Panc1 (cell line): ENCODE data around the gene PPM1N. TPM values are rescaled to one million over a fixed set of nuclear protein-coding genes. Genes with fewer than 3 reads are reported as not detected.
A peak's percentile ranks its signal among the peaks of the same experiment; 100 is the strongest.

Experiments used
- ATAC-seq: fragments of 200-7000 bp; cut with Tn5 transposase; 2 replicates; pipeline ENCODE4 v1.9.1; 2020; ENCODE audit warnings: mild to moderate bottlenecking, moderate library complexity
- BruUV-seq: library from RNA; stranded (reverse); fragments of 400-500 nt; replicated peaks from 2 replicates; lab custom pipeline; 2021; lab: Mats Ljungman, UMichigan
- CTCF ChIA-PET: fragments of 300-600 bp; sonication (Branson Sonifier 250); formaldehyde crosslinking; loops from one replicate; lab custom pipeline; 2022; ENCODE audit warnings: antibody characterized with exemption; lab: Charles Lee
- POLR2A ChIA-PET: fragments of 300-600 bp; sonication (Branson Sonifier 250); formaldehyde crosslinking; loops from one replicate; lab custom pipeline; 2022; ENCODE audit warnings: antibody characterized with exemption; lab: Charles Lee
- DNase-seq: peaks from one replicate; pipeline ENCODE4 v3.0.0-alpha.2; 2010; ENCODE audit warnings: low read depth, low spot score
- H3K27ac ChIP-seq: 2 replicates; pipeline ENCODE4 v1.5.1; 2011; ENCODE audit warnings: mild to moderate bottlenecking, low read length, inconsistent platforms
- H3K27me3 ChIP-seq: fragments of 200-500 bp; sonication (Bioruptor generic); 2 replicates; pipeline ENCODE4 v1.6.0; 2014; ENCODE audit warnings: low read length, inconsistent platforms; ENCODE audit not compliant: control insufficient read depth, insufficient read depth
- H3K36me3 ChIP-seq: fragments of 200-500 bp; sonication (Bioruptor generic); 2 replicates; pipeline ENCODE4 v1.5.1; 2014; ENCODE audit warnings: inconsistent platforms, mild to moderate bottlenecking, low read length, moderate library complexity; ENCODE audit not compliant: control insufficient read depth, insufficient read depth
- H3K4me1 ChIP-seq: 2 replicates; pipeline ENCODE4 v1.5.1; 2011; ENCODE audit warnings: inconsistent platforms, mild to moderate bottlenecking, low read length, moderate library complexity; ENCODE audit not compliant: control insufficient read depth, insufficient read depth
- H3K4me3 ChIP-seq, 2 experiments: 2 replicates each; pipeline ENCODE4 v1.5.1; 2011 to 2012; ENCODE audit warnings: low read depth in 2 of 2, low read length in 2 of 2, mild to moderate bottlenecking in 2 of 2, inconsistent platforms in 1 of 2, moderate library complexity in 1 of 2
- H3K9me3 ChIP-seq: fragments of 200-500 bp; sonication (Bioruptor generic); 2 replicates; pipeline ENCODE4 v1.5.1; 2014; ENCODE audit warnings: low read depth, mild to moderate bottlenecking, inconsistent platforms, low read length, moderate library complexity; ENCODE audit not compliant: control insufficient read depth, insufficient read depth
- POLR2AphosphoS5 ChIP-seq: IDR thresholded peaks from 2 replicates; pipeline ENCODE4 v1.6.1; 2012; ENCODE audit warnings: mild to moderate bottlenecking, low read depth, low read length, moderate library complexity
- SIN3A ChIP-seq: IDR thresholded peaks from 2 replicates; pipeline ENCODE4 v1.6.1; 2012; ENCODE audit warnings: low read depth, mild to moderate bottlenecking, low read length, moderate library complexity, borderline replicate concordance; ENCODE audit not compliant: insufficient read depth
- TCF7L2 ChIP-seq: IDR thresholded peaks from 2 replicates; pipeline ENCODE4 v1.6.1; 2011; ENCODE audit warnings: mild to moderate bottlenecking, low read depth, low read length, inconsistent platforms
- in situ Hi-C: cut with HindIII; loops from 2 replicates; pipeline ENCODE4 v1.10.0; 2016; ENCODE audit warnings: low sequenced_read_pairs, low pct_unique_long_range_greater_than_20kb
- intact Hi-C: fragments of 100-400 bp; cut with micrococcal nuclease; formaldehyde crosslinking; loops from one replicate; pipeline ENCODE4 v1.10.0; 2022; ENCODE audit not compliant: unreplicated experiment
- total RNA-seq: library from RNA; stranded (reverse); gene quantifications from one replicate; pipeline ENCODE4 v1.2.1, GENCODE V29; 2021; ENCODE audit not compliant: unreplicated experiment
- TF ChIP-seq, protein P1 (sequence below), 2 experiments: IDR thresholded peaks; 2 replicates each; pipeline ENCODE4 v1.6.1; 2011 to 2012; ENCODE audit warnings: low read depth in 2 of 2, control low read depth in 1 of 2, low read length in 1 of 2, mild to moderate bottlenecking in 1 of 2, moderate library complexity in 1 of 2; ENCODE audit not compliant: insufficient read depth in 1 of 2
- TF ChIP-seq, protein P2 (sequence below): fragments of 450-650 bp; IDR thresholded peaks from 2 replicates; pipeline ENCODE4 v1.5.1; 2017; ENCODE audit warnings: mild to moderate bottlenecking

The PPM1N gene
- total RNA-seq, 1 experiment from 2014 or later = 3.3 TPM

DNA sequence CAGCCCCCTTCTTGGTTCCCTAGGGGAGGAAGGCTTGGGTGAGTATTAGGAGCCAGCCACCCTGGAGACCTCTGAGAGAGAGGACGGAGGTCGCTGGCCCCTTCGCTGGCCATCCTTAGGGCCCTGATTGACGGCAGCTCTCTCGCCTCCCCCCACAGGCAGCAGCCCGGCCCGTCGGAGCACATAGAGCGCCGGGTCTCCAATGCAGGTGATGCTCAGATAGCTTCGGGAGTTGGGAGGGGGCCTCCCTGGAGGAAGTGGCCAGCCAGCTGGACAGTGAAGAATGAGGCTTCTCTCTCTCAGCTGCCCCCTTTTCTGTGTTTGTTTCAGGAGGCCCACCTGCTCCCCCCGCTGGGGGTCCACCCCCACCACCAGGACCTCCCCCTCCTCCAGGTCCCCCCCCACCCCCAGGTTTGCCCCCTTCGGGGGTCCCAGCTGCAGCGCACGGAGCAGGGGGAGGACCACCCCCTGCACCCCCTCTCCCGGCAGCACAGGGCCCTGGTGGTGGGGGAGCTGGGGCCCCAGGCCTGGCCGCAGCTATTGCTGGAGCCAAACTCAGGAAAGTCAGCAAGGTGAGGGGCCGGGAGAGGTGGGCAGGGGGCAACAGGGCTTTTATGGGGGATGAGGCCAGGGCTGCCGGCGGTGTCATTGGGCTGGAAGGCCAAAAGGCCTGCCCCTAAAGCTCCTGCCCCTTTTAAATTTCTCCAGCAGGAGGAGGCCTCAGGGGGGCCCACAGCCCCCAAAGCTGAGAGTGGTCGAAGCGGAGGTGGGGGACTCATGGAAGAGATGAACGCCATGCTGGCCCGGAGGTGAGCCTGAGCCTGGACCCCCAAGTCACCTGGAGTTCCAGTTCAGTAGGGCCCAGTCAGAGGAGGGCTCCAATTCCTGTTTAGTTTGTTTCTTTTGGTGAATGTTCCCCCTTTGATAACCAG, 24.0 kb downstream of the PPM1N start:
- H3K4me1 ChIP-seq = no peaks in the 10 kb centered on the region; the same call in 1 of the 2 replicates
- ATAC-seq = no peak
- H3K36me3 ChIP-seq = peaks cover 8% of the 10 kb centered on the region
- ChIA-PET POLR2A (interaction anchor here (0.5 kb wide), 1 partner anchor 105 kb away, joined by 9 read pairs; no protein-coding TSS in a partner anchor), CTCF (no interaction called here)
- no peak overlapping the region for H3K4me3 ChIP-seq
- H3K27me3 ChIP-seq = no peaks in the 10 kb centered on the region
- no peak overlapping the region for H3K27ac ChIP-seq
- no peak for DNase-seq
- in situ Hi-C loops = no loop called here
- H3K9me3 ChIP-seq = no peaks in the 10 kb centered on the region
- TF ChIP-seq, protein P1, sequence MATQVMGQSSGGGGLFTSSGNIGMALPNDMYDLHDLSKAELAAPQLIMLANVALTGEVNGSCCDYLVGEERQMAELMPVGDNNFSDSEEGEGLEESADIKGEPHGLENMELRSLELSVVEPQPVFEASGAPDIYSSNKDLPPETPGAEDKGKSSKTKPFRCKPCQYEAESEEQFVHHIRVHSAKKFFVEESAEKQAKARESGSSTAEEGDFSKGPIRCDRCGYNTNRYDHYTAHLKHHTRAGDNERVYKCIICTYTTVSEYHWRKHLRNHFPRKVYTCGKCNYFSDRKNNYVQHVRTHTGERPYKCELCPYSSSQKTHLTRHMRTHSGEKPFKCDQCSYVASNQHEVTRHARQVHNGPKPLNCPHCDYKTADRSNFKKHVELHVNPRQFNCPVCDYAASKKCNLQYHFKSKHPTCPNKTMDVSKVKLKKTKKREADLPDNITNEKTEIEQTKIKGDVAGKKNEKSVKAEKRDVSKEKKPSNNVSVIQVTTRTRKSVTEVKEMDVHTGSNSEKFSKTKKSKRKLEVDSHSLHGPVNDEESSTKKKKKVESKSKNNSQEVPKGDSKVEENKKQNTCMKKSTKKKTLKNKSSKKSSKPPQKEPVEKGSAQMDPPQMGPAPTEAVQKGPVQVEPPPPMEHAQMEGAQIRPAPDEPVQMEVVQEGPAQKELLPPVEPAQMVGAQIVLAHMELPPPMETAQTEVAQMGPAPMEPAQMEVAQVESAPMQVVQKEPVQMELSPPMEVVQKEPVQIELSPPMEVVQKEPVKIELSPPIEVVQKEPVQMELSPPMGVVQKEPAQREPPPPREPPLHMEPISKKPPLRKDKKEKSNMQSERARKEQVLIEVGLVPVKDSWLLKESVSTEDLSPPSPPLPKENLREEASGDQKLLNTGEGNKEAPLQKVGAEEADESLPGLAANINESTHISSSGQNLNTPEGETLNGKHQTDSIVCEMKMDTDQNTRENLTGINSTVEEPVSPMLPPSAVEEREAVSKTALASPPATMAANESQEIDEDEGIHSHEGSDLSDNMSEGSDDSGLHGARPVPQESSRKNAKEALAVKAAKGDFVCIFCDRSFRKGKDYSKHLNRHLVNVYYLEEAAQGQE (IDR thresholded peaks at IDR 0.05; ENCODE audit: insufficient read depth in 1 of 2, low read depth in 2 of 2, low read length in 1 of 2) = no peak
- TF ChIP-seq SIN3A = no peak
- TF ChIP-seq, protein P2, sequence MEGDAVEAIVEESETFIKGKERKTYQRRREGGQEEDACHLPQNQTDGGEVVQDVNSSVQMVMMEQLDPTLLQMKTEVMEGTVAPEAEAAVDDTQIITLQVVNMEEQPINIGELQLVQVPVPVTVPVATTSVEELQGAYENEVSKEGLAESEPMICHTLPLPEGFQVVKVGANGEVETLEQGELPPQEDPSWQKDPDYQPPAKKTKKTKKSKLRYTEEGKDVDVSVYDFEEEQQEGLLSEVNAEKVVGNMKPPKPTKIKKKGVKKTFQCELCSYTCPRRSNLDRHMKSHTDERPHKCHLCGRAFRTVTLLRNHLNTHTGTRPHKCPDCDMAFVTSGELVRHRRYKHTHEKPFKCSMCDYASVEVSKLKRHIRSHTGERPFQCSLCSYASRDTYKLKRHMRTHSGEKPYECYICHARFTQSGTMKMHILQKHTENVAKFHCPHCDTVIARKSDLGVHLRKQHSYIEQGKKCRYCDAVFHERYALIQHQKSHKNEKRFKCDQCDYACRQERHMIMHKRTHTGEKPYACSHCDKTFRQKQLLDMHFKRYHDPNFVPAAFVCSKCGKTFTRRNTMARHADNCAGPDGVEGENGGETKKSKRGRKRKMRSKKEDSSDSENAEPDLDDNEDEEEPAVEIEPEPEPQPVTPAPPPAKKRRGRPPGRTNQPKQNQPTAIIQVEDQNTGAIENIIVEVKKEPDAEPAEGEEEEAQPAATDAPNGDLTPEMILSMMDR = no peak
- TF ChIP-seq TCF7L2 = no peak
- no peak for TF ChIP-seq POLR2AphosphoS5
- intact Hi-C loops = no loop called here
- no TSS peak for BruUV-seq

DNA sequence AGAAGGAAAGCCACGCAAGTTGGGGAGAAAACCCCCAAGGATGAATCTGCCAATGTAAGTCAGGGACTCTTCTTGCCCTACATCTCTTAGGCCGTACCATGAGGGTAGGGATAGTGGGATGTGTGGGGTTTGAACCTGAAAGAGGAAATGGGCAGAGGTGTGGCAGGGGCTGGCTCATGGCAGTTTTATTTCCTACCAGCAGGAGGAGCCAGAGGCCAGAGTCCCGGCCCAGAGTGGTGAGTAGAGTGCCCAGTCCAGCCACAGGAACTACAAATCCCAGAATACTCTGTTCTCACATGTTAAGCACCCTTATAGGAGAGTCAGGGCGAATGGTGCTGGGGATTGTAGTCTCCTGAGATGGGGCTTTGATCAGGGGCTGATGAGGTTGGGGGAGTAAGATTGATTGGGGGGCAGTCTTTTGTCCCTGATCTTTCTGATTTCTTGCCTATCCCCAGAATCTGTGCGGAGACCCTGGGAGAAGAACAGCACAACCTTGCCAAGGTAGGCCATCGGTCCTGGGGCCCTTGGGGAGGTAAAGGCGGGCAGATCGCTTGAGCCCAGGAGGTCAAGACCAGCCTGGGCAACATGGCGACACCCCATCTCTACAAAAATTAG, 25.5 kb downstream of the PPM1N start:
- Histone ChIP-seq H3K27ac (no peak overlapping the region), H3K27me3 (no peaks in the 10 kb centered on the region), H3K9me3 (no peaks in the 10 kb centered on the region), H3K4me3 (no peak overlapping the region), H3K36me3 (peaks cover 8% of the 10 kb centered on the region; the same call in 1 of the 2 replicates), H3K4me1 (no peaks in the 10 kb centered on the region; the same call in 1 of the 2 replicates)
- ATAC-seq (peak; percentile 82), DNase-seq (peak; percentile 56)
- in situ Hi-C loops (no loop called here), intact Hi-C loops (no loop called here)
- TF ChIP-seq, protein P1 (IDR thresholded peaks at IDR 0.05; ENCODE audit: insufficient read depth in 1 of 2, low read depth in 2 of 2, low read length in 1 of 2) = no peak
- TF ChIP-seq, protein P2 = peak; percentile 89
- TF ChIP-seq SIN3A = no peak
- TF ChIP-seq POLR2AphosphoS5 = no peak
- no peak for TF ChIP-seq TCF7L2
- POLR2A ChIA-PET = no interaction called here
- CTCF ChIA-PET = no interaction called here
- no TSS peak for BruUV-seq
